ENCODE measurements around the gene PCDHB5.
A peak's percentile ranks its signal among the peaks of the same experiment; 100 is the strongest.
"Not testable (repeated sequence)": the region's sequence is repeated elsewhere in the genome, so short reads cannot be mapped to it uniquely, and the experiment has no call there.

The PCDHB5 gene

DNA sequence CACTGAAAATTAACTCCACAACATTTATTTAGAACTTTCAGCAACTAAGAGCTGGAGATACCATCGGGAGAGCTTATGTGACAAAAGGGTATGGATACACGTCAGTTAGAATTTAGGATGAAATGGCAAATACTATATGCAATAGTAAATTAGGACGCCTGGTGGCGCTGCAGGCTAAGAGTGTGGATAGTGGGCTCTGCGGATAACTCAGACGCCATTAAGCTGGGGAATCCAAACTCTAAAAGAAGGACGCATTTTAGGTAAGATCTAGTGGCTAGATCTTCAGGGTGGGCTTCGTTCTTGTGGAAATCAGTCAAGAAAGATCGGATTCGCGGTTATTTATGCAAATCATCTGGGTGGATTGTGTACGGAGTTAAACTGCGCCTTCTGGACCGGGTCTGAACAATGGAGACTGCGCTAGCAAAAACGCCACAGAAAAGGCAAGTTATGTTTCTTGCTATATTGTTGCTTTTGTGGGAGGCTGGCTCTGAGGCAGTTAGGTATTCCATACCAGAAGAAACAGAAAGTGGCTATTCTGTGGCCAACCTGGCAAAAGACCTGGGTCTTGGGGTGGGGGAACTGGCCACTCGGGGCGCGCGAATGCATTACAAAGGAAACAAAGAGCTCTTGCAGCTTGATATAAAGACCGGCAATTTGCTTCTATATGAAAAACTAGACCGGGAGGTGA, at the start of gene PCDHB5:
TSS of gene PCDHB5 (plus strand) at position 177 of the 688 bp plus-strand sequence. CDS start at position 406, 229 bp downstream.
- no peak for DNase-seq (ENCODE audit: low read depth)

DNA sequence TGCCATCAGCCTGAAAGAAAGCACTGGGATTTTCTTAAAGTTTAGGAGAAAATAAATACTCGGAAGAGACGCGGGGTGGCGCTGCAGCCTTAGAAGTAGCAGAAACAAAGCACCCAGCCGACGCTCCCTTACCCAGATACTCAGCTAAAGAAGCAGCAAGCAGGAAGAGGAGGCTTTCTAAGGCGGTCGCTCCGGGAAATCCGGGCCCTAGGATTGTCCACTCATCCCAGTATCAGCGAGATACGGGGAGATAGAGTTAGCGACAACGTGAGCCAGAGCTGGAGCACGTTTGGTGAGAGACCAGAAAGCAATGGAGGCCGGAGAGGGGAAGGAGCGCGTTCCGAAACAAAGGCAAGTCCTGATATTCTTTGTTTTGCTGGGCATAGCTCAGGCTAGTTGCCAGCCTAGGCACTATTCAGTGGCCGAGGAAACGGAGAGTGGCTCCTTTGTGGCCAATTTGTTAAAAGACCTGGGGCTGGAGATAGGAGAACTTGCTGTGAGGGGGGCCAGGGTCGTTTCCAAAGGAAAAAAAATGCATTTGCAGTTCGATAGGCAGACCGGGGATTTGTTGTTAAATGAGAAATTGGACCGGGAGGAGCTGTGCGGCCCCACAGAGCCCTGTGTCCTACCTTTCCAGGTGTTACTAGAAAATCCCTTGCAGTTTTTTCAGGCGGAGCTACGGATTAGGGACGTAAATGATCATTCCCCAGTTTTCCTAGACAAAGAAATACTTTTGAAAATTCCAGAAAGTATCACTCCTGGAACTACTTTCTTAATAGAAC, 40.3 kb upstream of the PCDHB5 start, which contains the start of gene PCDHB2:
TSS of gene PCDHB2 (plus strand) at position 135 of the 782 bp plus-strand sequence. CDS start at position 311, 176 bp downstream.
- DNase-seq (ENCODE audit: low read depth) = no peak

DNA sequence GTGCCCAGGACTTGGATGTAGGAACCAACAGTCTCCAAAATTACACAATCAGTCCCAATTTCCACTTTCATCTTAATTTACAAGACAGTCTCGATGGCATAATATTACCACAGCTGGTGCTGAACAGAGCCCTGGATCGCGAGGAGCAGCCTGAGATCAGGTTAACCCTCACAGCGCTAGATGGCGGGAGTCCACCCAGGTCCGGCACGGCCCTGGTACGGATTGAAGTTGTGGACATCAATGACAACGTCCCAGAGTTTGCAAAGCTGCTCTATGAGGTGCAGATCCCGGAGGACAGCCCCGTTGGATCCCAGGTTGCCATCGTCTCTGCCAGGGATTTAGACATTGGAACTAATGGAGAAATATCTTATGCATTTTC, 39.8 kb upstream of the PCDHB5 start:
- DNase-seq (ENCODE audit: low read depth) = no peak

DNA sequence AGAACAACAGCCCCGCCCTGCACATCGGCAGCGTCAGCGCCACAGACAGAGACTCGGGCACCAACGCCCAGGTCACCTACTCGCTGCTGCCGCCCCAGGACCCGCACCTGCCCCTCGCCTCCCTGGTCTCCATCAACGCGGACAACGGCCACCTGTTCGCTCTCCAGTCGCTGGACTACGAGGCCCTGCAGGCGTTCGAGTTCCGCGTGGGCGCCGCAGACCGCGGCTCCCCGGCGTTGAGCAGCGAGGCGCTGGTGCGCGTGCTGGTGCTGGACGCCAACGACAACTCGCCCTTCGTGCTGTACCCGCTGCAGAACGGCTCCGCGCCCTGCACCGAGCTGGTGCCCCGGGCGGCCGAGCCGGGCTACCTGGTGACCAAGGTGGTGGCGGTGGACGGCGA, 38.8 kb upstream of the PCDHB5 start:
- DNase-seq (ENCODE audit: low read depth) = not testable (repeated sequence)

DNA sequence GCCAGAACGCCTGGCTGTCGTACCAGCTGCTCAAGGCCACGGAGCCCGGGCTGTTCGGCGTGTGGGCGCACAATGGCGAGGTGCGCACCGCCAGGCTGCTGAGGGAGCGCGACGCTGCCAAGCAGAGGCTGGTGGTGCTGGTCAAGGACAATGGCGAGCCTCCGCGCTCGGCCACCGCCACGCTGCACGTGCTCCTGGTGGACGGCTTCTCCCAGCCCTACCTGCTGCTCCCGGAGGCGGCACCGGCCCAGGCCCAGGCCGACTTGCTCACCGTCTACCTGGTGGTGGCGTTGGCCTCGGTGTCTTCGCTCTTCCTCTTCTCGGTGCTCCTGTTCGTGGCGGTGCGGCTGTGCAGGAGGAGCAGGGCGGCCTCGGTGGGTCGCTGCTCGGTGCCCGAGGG, 38.4 kb upstream of the PCDHB5 start:
- not testable (repeated sequence) for DNase-seq (ENCODE audit: low read depth)

DNA sequence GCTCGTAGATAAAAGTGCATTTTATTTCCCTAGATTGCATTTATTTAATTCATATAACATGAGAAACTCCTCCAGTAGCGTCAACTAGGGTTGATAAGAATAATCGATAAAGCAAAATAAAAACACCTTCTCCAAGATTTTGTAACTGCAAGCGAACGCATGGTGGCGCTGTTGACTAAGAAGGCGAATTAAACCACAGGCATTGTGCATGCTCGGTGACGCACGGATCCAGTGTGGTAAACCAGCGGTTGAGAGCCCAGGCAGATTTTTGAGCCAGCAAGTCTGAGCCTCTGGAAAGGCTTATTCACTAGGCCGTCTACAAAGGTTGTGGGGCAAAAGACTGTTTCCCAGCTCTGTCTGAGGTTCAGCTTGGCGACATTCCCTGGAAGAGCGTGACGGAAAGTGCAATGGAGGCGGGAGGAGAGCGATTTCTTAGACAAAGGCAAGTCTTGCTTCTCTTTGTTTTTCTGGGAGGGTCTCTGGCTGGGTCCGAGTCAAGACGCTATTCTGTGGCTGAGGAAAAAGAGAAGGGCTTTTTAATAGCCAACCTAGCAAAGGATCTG, 34.7 kb upstream of the PCDHB5 start, which contains the start of gene PCDHB3:
TSS of gene PCDHB3 (plus strand) at position 231 of the 563 bp plus-strand sequence. CDS start at position 408, 177 bp downstream.
- peak; percentile 14 for DNase-seq (ENCODE audit: low read depth)

DNA sequence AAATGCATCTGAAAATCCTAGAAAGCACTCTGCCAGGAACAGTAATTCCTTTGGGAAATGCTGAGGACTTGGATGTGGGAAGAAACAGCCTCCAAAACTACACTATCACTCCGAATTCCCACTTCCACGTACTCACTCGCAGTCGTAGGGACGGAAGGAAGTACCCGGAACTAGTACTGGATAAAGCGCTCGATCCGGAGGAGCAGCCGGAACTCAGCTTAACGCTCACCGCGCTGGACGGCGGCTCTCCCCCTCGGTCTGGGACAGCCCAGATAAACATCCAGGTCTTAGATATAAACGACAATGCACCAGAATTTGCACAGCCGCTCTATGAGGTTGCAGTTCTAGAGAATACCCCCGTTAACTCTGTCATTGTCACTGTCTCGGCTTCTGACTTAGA, 33.9 kb upstream of the PCDHB5 start:
- no peak for DNase-seq (ENCODE audit: low read depth)

DNA sequence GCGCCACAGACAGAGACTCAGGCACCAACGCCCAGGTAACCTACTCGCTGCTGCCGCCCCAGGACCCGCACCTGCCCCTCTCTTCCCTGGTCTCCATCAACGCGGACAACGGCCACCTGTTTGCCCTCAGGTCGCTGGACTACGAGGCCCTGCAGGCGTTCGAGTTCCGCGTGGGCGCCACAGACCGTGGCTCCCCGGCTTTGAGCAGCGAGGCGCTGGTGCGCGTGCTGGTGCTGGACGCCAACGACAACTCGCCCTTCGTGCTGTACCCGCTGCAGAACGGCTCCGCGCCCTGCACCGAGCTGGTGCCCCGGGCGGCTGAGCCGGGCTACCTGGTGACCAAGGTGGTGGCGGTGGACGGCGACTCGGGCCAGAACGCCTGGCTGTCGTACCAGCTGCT, 32.9 kb upstream of the PCDHB5 start:
- not testable (repeated sequence) for DNase-seq (ENCODE audit: low read depth)

DNA sequence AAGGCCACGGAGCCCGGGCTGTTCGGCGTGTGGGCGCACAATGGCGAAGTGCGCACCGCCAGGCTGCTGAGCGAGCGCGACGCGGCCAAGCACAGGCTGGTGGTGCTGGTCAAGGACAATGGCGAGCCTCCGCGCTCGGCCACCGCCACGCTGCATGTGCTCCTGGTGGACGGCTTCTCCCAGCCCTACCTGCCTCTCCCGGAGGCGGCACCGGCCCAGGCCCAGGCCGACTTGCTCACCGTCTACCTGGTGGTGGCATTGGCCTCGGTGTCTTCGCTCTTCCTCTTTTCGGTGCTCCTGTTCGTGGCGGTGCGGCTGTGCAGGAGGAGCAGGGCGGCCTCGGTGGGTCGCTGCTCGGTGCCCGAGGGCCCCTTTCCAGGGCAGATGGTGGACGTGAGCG, 32.5 kb upstream of the PCDHB5 start:
- not testable (repeated sequence) for DNase-seq (ENCODE audit: low read depth)

DNA sequence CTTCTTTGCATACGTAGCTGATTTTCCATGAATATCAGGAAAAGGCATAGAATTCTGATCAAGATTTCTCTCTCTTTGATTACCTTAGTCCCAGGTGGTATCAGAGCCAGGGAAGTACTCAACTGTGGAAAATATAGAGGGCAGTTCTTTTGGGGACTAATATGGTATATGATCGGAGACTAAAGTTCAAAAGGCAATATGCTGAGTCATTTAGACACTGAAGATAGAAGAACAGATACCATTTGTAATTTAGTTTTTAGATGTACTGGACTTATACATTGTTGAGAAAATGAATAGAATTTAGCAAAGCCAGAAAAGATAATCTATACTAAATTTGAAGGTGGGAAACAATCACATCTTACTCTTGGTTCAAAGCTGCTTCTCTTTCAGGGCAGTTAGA, 29.7 kb upstream of the PCDHB5 start:
- no peak for DNase-seq (ENCODE audit: low read depth)

DNA sequence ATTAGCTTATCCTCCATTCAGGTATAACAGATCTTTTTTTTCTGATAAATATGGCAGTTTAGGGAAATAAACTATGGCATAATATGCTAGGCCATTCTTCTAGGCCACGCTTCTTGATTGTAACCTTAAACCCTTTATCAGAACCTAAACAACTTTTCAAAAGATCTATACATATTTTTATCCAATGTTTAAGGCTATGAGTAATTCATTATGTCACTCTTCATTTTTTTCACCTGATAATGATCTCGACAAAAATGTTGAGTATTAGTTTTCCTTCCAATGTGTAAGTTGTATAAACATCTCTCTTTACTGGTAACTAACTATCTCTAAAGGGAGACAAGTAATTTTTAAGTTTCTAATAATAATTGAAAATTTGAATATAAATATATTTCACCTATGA, 15.8 kb upstream of the PCDHB5 start:
- DNase-seq (ENCODE audit: low read depth) = no peak

DNA sequence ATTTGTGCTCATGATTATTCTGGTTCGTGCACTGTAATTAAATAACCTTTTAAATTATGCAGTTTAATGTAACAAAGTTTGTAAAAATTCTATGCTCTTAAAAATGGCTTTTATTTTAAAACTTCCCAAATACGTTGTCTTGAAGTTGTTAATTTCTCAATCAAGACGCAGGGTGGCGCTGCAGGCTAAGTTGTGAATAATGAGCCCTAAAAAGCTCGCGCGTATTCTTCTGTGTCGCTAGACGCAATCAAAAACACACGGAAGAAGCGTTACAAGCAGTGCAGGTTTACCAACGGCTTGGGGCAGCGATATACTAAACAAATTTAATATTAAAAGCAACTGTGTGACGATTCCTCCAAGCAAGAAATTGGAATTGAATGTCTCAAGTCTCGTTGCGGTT, 13.4 kb upstream of the PCDHB5 start, which contains the start of gene PCDHB4:
TSS of gene PCDHB4 (plus strand) at position 256 of the 400 bp plus-strand sequence. CDS start 181 bp downstream, outside the sequence.
- DNase-seq (ENCODE audit: low read depth) = no peak

DNA sequence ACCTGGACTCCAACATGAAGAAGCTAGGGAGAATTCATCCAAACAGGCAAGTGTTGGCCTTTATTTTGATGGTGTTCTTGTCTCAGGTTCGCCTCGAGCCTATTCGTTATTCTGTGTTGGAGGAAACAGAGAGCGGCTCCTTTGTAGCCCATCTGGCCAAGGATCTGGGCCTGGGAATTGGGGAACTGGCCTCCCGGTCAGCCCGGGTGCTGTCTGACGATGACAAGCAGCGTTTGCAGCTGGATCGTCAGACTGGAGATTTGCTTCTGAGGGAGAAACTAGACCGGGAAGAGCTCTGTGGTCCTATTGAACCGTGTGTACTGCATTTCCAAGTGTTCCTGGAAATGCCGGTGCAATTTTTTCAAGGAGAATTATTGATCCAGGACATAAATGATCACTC, 13.0 kb upstream of the PCDHB5 start:
- DNase-seq (ENCODE audit: low read depth) = no peak

DNA sequence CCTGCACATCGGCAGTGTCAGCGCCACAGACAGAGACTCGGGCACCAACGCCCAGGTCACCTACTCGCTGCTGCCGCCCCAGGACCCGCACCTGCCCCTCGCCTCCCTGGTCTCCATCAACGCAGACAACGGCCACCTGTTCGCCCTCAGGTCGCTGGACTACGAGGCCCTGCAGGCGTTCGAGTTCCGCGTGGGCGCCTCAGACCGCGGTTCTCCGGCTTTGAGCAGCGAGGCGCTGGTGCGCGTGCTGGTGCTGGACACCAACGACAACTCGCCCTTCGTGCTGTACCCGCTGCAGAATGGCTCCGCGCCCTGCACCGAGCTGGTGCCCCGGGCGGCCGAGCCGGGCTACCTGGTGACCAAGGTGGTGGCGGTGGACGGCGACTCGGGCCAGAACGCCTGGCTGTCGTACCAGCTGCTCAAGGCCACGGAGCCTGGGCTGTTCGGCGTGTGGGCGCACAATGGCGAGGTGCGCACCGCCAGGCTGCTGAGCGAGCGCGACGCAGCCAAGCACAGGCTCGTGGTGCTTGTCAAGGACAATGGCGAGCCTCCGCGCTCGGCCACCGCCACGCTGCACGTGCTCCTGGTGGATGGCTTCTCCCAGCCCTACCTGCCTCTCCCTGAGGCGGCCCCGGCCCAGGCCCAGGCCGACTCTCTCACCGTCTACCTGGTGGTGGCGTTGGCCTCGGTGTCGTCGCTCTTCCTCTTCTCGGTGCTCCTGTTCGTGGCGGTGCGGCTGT, 11.4 kb upstream of the PCDHB5 start:
- DNase-seq (ENCODE audit: low read depth) = not testable (repeated sequence)

DNA sequence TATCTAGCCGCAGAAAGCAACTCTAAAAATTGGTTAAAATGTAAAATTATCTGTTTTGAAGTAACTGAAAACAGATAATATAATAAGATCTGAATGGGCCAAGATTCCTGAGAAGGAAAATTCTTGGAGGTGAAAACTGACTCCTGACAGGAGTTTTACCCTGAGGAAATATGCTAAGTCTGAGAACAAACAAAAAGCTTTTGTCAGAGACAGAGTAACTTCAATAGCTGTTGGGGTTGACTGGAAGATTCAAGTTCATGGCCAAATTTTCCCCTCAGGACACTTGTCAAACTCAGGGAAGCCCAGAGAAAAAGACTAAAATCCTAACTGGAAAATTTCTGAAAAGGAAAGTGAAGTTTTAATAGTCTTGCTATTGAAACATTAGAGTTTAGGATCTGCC, 7.7 kb upstream of the PCDHB5 start:
- DNase-seq (ENCODE audit: low read depth) = no peak

DNA sequence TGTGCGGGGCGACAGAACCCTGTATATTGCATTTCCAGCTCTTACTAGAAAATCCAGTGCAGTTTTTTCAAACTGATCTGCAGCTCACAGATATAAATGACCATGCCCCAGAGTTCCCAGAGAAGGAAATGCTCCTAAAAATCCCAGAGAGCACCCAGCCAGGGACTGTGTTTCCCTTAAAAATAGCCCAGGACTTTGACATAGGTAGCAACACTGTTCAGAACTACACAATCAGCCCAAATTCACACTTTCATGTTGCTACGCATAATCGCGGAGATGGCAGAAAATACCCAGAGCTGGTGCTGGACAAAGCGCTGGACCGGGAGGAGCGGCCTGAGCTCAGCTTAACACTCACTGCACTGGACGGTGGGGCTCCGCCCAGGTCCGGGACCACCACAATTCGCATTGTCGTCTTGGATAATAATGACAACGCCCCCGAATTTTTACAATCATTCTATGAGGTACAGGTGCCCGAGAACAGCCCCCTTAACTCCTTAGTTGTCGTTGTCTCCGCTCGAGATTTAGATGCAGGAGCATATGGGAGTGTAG, 786 bp downstream of the PCDHB5 start:
- DNase-seq (ENCODE audit: low read depth) = no peak

DNA sequence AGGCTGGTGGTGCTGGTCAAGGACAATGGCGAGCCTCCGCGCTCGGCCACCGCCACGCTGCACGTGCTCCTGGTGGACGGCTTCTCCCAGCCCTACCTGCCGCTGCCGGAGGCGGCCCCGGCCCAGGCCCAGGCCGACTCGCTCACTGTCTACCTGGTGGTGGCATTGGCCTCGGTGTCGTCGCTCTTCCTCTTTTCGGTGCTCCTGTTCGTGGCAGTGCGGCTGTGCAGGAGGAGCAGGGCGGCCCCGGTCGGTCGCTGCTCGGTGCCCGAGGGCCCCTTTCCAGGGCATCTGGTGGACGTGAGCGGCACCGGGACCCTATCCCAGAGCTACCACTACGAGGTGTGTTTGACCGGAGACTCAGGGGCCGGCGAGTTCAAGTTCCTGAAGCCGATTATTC, 2.3 kb downstream of the PCDHB5 start:
- not testable (repeated sequence) for DNase-seq (ENCODE audit: low read depth)

DNA sequence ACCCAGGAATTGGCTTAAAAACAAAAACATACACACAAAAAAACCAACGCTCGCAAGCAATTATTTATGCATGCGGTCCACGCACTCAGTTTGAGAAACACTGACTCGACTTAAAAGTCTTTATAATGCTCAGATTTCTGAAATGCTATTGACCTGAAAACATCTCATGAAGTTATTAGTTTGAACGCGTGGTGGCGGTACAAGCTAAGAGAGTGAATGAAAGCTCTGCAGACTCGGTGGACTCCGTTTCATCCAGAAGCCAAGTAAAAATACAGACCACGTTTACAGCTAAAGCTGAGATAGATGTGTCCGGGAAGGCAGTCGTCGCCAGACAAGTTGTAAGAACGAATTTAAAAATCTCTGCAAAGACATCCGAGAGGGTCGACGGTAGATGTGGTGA, 14.8 kb downstream of the PCDHB5 start, which contains the start of gene PCDHB6:
TSS of gene PCDHB6 (plus strand) at position 246 of the 400 bp plus-strand sequence. CDS start 201 bp downstream, outside the sequence.
- no peak for DNase-seq (ENCODE audit: low read depth)

DNA sequence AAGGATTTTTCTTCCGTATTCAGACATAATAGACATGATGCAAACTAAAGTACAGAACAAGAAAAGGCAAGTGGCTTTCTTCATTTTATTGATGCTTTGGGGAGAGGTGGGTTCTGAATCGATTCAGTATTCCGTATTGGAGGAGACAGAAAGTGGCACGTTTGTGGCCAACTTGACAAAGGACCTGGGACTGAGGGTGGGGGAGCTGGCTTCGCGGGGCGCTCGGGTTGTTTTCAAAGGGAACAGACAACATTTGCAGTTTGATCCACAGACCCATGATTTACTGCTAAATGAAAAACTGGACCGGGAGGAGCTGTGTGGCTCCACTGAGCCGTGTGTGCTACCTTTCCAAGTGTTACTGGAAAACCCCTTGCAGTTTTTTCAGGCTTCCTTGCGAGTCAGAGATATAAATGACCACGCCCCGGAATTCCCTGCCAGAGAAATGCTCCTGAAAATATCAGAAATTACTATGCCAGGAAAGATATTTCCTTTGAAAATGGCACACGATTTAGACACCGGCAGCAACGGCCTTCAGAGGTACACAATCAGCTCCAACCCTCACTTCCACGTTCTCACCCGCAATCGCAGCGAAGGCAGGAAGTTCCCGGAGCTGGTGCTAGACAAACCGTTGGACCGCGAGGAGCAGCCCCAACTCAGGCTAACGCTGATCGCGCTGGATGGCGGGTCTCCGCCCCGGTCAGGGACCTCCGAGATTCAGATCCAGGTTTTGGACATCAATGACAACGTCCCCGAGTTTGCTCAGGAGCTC, 15.4 kb downstream of the PCDHB5 start:
- no peak for DNase-seq (ENCODE audit: low read depth)

DNA sequence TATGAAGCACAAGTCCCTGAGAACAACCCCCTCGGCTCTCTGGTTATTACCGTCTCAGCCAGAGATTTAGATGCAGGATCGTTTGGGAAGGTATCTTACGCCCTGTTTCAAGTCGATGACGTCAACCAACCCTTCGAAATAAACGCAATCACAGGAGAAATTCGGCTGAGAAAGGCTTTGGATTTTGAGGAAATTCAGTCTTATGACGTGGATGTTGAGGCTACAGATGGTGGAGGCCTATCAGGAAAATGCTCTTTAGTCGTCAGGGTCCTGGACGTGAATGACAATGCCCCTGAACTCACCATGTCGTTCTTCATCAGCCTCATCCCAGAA, 16.0 kb downstream of the PCDHB5 start:
- DNase-seq (ENCODE audit: low read depth) = no peak

DNA sequence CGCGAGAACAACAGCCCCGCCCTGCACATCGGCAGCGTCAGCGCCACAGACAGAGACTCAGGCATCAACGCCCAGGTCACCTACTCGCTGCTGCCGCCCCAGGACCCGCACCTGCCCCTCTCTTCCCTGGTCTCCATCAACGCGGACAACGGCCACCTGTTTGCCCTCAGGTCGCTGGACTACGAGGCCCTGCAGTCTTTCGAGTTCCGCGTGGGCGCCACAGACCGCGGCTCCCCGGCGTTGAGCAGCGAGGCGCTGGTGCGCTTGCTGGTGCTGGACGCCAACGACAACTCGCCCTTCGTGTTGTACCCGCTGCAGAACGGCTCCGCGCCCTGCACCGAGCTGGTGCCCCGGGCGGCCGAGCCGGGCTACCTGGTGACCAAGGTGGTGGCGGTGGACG, 16.6 kb downstream of the PCDHB5 start:
- DNase-seq (ENCODE audit: low read depth) = not testable (repeated sequence)
